K562 (cell line): Measurements from ENCODE around the gene HSPB3. TPM values are rescaled to one million over a fixed set of nuclear protein-coding genes. Genes with fewer than 3 reads are reported as not detected.

Source experiments
- ATF3 ChIP-seq, 2 experiments: fragments of 450-650 bp in 1 of 2; sonication (generic) in 1 of 2; formaldehyde crosslinking in 1 of 2; IDR thresholded peaks in 1 of 2; conservative IDR thresholded peaks in 1 of 2; 2 replicates each; pipeline versions ENCODE4 v1.6.1 to v1.8.1; 2016 to 2023; ENCODE audit warnings: mild to moderate bottlenecking in 2 of 2, moderate library complexity in 2 of 2, inconsistent platforms in 1 of 2, missing genetic modification reagents in 1 of 2
- CEBPB ChIP-seq: fragments of 450-650 bp; IDR thresholded peaks from 2 replicates; pipeline ENCODE4 v1.6.1; 2016; ENCODE audit warnings: missing genetic modification characterization, missing compliant biosample characterization
- ESRRA ChIP-seq: fragments of 450-650 bp; IDR thresholded peaks from 2 replicates; pipeline ENCODE4 v1.6.1; 2014; ENCODE audit warnings: low read depth, mild to moderate bottlenecking, moderate library complexity, borderline replicate concordance
- ETV1 ChIP-seq: fragments of 450-650 bp; conservative IDR thresholded peaks from 2 replicates; pipeline ENCODE4 v1.6.1; 2016; ENCODE audit warnings: missing genetic modification characterization, control low read depth, low read depth, missing compliant biosample characterization
- FOSL1 ChIP-seq: fragments of 200-800 bp; sonication (Bioruptor generic); conservative IDR thresholded peaks from 2 replicates; pipeline ENCODE4 v1.6.1; 2016; ENCODE audit warnings: missing genetic modification characterization, missing compliant biosample characterization
- NR2C1 ChIP-seq, 2 experiments: fragments of 450-650 bp; IDR thresholded peaks; 2 replicates each; pipeline ENCODE4 v1.6.1; 2017; ENCODE audit warnings: mild to moderate bottlenecking in 2 of 2, antibody characterized with exemption in 1 of 2, inconsistent platforms in 1 of 2, missing compliant biosample characterization in 1 of 2, missing genetic modification characterization in 1 of 2
- POLR2AphosphoS5 ChIP-seq: IDR thresholded peaks from 2 replicates; pipeline ENCODE4 v1.6.1; 2011; ENCODE audit warnings: mild to moderate bottlenecking, low read depth, low read length, moderate library complexity; ENCODE audit not compliant: control insufficient read depth, insufficient read depth
- SOX6 ChIP-seq: fragments of 450-650 bp; IDR thresholded peaks from 2 replicates; pipeline ENCODE4 v1.6.1; 2014; ENCODE audit warnings: mild to moderate bottlenecking
- TCF7 ChIP-seq: sonication (generic); IDR thresholded peaks from 2 replicates; pipeline ENCODE4 v1.6.1; 2016; ENCODE audit warnings: antibody characterized with exemption, borderline replicate concordance
- ZBTB8A ChIP-seq: fragments of 450-650 bp; IDR thresholded peaks from 2 replicates; pipeline ENCODE4 v1.6.1; 2018; ENCODE audit warnings: mild to moderate bottlenecking, moderate library complexity; ENCODE audit not compliant: partially characterized antibody
- ZFP36 ChIP-seq: fragments of 150-350 bp; IDR thresholded peaks from 2 replicates; pipeline ENCODE4 v1.6.1; 2018; ENCODE audit warnings: low read length, low read depth; ENCODE audit not compliant: partially characterized antibody
- polyA plus RNA-seq, 8 experiments: library from polyadenylated mRNA; depleted of rRNA in 4 of 8; stranded (reverse) in 5 of 8; unstranded in 3 of 8; fragments of >200 nt; fragmentation: Nextera tagmentation in 2 of 8; fragmentation: Illumina TruSeq in 1 of 8; extraction: Ambion mirVana in 2 of 8; extraction: Trizol in 1 of 8; gene quantifications; 2 replicates each; pipeline versions ENCODE4 v1.2.1 to v1.2.3, GENCODE V29; 2011 to 2014; ENCODE audit warnings: inconsistent platforms in 1 of 8, missing spikeins in 1 of 8
- total RNA-seq, 7 experiments: library from RNA; depleted of rRNA in 6 of 7; stranded (reverse); fragments of >200 nt in 6 of 7; fragmentation: Illumina TruSeq in 2 of 7; extraction: Trizol in 2 of 7; gene quantifications; 2 replicates each; pipeline versions ENCODE4 v1.2.1 to v1.2.3, GENCODE V29; 2011 to 2021; ENCODE audit warnings: low replicate concordance in 1 of 7
- TF ChIP-seq, protein P1 (sequence below): fragments of 450-650 bp; IDR thresholded peaks from 2 replicates; pipeline ENCODE4 v1.6.1; 2018; ENCODE audit warnings: mild to moderate bottlenecking, low read depth; ENCODE audit not compliant: partially characterized antibody
- TF ChIP-seq, protein P2 (sequence below): fragments of 250-450 bp; sonication (Bioruptor Pico); IDR thresholded peaks from 2 replicates; pipeline ENCODE4 v1.4.0; 2020

Gene HSPB3
- total and polyA plus RNA-seq, 9 of the 15 experiments (the other 6 are each of a cell fraction or from before 2014, with no cell fraction given): 2.4 to 6.3 (median 3.4) TPM

DNA sequence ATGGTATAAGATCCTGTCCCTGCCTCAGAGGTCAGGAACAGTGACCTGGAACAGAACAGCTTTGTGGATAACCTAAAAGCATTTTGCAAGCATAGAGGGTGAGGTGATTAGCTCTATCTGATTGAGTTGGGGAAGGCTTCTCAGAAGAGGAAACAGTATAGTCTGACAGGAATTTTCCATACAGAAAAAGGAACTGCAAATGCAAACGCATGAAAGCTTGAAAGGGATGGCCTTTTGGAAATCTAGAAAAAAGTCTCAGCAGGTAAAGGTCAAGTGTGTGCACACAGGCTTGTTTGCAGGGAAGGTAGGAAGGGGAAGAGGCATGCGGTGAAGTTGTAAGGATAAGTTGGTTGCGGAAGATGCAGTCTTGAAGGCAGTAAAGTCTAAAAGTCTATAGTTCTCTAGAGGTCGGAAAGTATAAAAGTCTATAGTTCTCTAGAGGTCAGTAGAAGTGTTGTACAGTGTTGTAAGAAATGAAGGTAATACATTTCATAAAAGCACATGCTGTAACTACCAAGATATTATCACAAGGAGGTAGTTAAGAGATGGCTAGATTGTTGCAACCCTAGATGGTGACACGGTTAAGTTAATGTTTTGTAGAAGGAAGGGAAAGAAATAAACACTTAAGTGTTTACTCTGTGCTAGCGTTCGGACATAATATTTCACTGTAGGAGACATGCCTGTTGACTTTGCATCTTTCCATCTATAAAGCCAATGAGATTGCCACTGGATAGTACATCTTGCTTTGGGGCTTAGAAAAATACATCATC is 16.7 kb upstream of the HSPB3 start (continued):
- TF ChIP-seq NR2C1 (IDR thresholded peaks at IDR 0.05) (no peak), NR2C1 (tag; IDR thresholded peaks at IDR 0.05) (peak; percentile 69), ESRRA (peak; percentile 50; the same call in 1 of the 2 replicates), ATF3 (IDR thresholded peaks at IDR 0.05) (peak; percentile 10; the same call in 1 of the 2 replicates), ATF3 (CRISPR knock-in tag; conservative IDR thresholded peaks at IDR 0.05) (no peak), POLR2AphosphoS5 (no peak), TCF7 (0 out of 2 replicates have a peak, but pooled peaks have one; percentile 16), FOSL1 (tag) (peak; percentile 61), SOX6 (0 out of 2 replicates have a peak, but pooled peaks have one; percentile 32), ZFP36 (peak; percentile 51), ETV1 (tag) (no peak), ZBTB8A (no peak), CEBPB (tag) (peak; percentile 59)
- TF ChIP-seq, protein P1, sequence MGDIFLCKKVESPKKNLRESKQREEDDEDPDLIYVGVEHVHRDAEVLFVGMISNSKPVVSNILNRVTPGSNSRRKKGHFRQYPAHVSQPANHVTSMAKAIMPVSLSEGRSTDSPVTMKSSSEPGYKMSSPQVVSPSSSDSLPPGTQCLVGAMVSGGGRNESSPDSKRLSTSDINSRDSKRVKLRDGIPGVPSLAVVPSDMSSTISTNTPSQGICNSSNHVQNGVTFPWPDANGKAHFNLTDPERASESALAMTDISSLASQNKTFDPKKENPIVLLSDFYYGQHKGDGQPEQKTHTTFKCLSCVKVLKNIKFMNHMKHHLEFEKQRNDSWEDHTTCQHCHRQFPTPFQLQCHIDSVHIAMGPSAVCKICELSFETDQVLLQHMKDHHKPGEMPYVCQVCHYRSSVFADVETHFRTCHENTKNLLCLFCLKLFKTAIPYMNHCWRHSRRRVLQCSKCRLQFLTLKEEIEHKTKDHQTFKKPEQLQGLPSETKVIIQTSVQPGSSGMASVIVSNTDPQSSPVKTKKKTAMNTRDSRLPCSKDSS: no peak
- TF ChIP-seq, protein P2, sequence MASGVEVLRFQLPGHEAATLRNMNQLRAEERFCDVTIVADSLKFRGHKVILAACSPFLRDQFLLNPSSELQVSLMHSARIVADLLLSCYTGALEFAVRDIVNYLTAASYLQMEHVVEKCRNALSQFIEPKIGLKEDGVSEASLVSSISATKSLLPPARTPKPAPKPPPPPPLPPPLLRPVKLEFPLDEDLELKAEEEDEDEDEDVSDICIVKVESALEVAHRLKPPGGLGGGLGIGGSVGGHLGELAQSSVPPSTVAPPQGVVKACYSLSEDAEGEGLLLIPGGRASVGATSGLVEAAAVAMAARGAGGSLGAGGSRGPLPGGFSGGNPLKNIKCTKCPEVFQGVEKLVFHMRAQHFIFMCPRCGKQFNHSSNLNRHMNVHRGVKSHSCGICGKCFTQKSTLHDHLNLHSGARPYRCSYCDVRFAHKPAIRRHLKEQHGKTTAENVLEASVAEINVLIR: peak; percentile 29; the same call in 1 of the 2 replicates
- TF ChIP-seq, all 486 proteins: peak for 31
